Astrocyte (in vitro differentiated cells and primary cell): ENCODE results near the gene SPATA2. TPM values are rescaled to one million over a fixed set of nuclear protein-coding genes. Genes with fewer than 3 reads are reported as not detected.
"Not testable (repeated sequence)": the region's sequence is repeated elsewhere in the genome, so short reads cannot be mapped to it uniquely, and the experiment has no call there.

ENCODE experiments used
- DNase-seq: peaks from one replicate; pipeline ENCODE4 v3.0.0-alpha.2; 2010; ENCODE audit warnings: low read depth
- FAIRE-seq: peaks from 2 replicates; lab custom pipeline; 2011; peaks lifted over from hg19 to GRCh38; lab: Jason Lieb, UNC
- H2AFZ ChIP-seq: 2 replicates; pipeline ENCODE4 v1.6.0; 2012; ENCODE audit warnings: low read depth, low read length, inconsistent platforms
- H3K27ac ChIP-seq: 2 replicates; pipeline ENCODE4 v1.5.1; 2011; ENCODE audit warnings: low read depth, low read length, inconsistent platforms
- H3K27me3 ChIP-seq: 2 replicates; pipeline ENCODE4 v1.6.0; 2011; ENCODE audit warnings: low read length, inconsistent platforms; ENCODE audit not compliant: insufficient read depth
- H3K36me3 ChIP-seq: 2 replicates; pipeline ENCODE4 v1.5.1; 2011; ENCODE audit warnings: low read length, inconsistent platforms; ENCODE audit not compliant: insufficient read depth
- H3K4me1 ChIP-seq: 2 replicates; pipeline ENCODE4 v1.5.1; 2011; ENCODE audit warnings: low read length, inconsistent platforms; ENCODE audit not compliant: insufficient read depth
- H3K4me2 ChIP-seq: 2 replicates; pipeline ENCODE4 v1.6.0; 2012; ENCODE audit warnings: low read length, inconsistent platforms
- H3K4me3 ChIP-seq: 2 replicates; pipeline ENCODE4 v1.5.1; 2011; ENCODE audit warnings: low read depth, mild to moderate bottlenecking, low read length, inconsistent platforms; ENCODE audit not compliant: insufficient read depth
- H3K79me2 ChIP-seq: 2 replicates; pipeline ENCODE4 v1.6.0; 2012; ENCODE audit warnings: mild to moderate bottlenecking, low read length, inconsistent platforms; ENCODE audit not compliant: insufficient read depth
- H3K9ac ChIP-seq: 2 replicates; pipeline ENCODE4 v1.6.0; 2012; ENCODE audit warnings: mild to moderate bottlenecking, low read length, inconsistent platforms
- H3K9me3 ChIP-seq: 2 replicates; pipeline ENCODE4 v1.5.1; 2012; ENCODE audit warnings: low read depth, mild to moderate bottlenecking, low read length, inconsistent platforms; ENCODE audit not compliant: insufficient read depth
- H4K20me1 ChIP-seq: 2 replicates; pipeline ENCODE4 v1.6.0; 2012; ENCODE audit warnings: low read length, inconsistent platforms; ENCODE audit not compliant: insufficient read depth
- H3K27ac Mint-ChIP-seq: one replicate; pipeline ENCODE4 v1.8.0; 2021; ENCODE audit warnings: mild to moderate bottlenecking, mixed read lengths; ENCODE audit not compliant: unreplicated experiment
- H3K27me3 Mint-ChIP-seq: one replicate; pipeline ENCODE4 v1.8.0; 2021; ENCODE audit warnings: low read depth, mixed read lengths; ENCODE audit not compliant: unreplicated experiment
- H3K36me3 Mint-ChIP-seq: one replicate; pipeline ENCODE4 v1.8.0; 2021; ENCODE audit warnings: low read depth, mixed read lengths; ENCODE audit not compliant: unreplicated experiment
- H3K4me1 Mint-ChIP-seq: one replicate; pipeline ENCODE4 v1.8.0; 2021; ENCODE audit warnings: low read depth, mixed read lengths; ENCODE audit not compliant: unreplicated experiment
- H3K4me3 Mint-ChIP-seq: one replicate; pipeline ENCODE4 v1.8.0; 2021; ENCODE audit warnings: mild to moderate bottlenecking, moderate library complexity, mixed read lengths; ENCODE audit not compliant: unreplicated experiment
- H3K9me3 Mint-ChIP-seq: one replicate; pipeline ENCODE4 v1.8.0; 2021; ENCODE audit warnings: mild to moderate bottlenecking, mixed read lengths; ENCODE audit not compliant: unreplicated experiment
- EZH2 ChIP-seq: IDR thresholded peaks from 2 replicates; pipeline ENCODE4 v1.6.1; 2012; ENCODE audit warnings: mild to moderate bottlenecking, low read length, inconsistent platforms; ENCODE audit not compliant: insufficient read depth
- total RNA-seq: library from RNA; stranded (reverse); gene quantifications from 2 replicates; pipeline ENCODE4 v1.2.1, GENCODE V29; 2021
- TF ChIP-seq, protein P1 (sequence below): IDR thresholded peaks from 2 replicates; pipeline ENCODE4 v1.5.1; 2011; ENCODE audit warnings: low read depth, mild to moderate bottlenecking, inconsistent platforms, low read length, moderate library complexity; ENCODE audit not compliant: insufficient read depth

Gene SPATA2
- total RNA-seq, 1 donor from 2014 or later: 7.3 TPM

DNA sequence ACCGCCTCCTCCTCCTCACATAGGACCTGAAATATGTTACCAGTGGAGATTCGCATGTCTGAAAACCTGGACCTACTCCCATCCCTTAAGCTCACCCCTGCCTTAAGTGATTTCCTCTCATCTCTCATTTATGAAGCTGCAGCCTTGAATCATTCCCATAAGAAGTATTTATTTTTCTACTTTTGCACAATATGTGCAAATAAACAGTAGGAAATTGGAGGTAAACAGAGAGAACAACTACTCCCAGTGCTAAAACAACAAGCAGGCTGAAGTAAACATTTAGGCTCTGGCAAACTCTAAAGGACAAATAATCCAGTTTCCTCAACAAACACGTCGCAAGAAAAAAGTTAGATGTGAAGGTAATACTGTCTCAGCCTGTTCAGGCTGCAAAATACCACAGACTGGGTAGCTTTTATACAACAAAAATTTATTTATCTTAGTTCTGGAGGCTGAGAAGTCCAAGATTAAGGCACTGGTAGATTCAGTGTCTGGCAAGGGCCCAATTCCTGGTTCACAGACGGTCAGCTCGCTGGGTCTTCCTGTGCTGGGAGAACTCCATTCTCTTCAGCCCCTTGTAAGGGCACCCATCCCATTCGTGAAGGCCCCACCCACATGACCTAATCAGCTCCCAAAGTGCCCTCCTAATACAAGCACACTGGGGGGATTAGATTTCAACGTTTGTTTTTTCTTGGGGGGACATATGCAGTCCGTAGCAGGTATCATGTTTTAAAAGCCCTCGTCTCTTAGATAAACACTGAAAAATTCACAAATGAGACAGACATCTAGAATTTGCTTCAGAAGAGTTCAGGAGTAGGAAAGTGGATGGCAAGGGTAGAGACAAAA lies 15.6 kb downstream of the SPATA2 start:
- no peaks in the 10 kb centered on the region for H3K9me3 Mint-ChIP-seq
- H3K4me2 ChIP-seq: no peak overlapping the region
- no peaks in the 10 kb centered on the region for H3K9me3 ChIP-seq
- H3K4me1 ChIP-seq: no peaks in the 10 kb centered on the region
- H3K27me3 ChIP-seq: no peaks in the 10 kb centered on the region
- H2AFZ ChIP-seq: no peak overlapping the region
- H3K36me3 ChIP-seq: peaks cover 6% of the 10 kb centered on the region
- no peaks in the 10 kb centered on the region for H3K36me3 Mint-ChIP-seq
- no peak overlapping the region for H3K27ac Mint-ChIP-seq
- no peak overlapping the region for H3K4me3 Mint-ChIP-seq
- no peak overlapping the region for H3K9ac ChIP-seq
- peaks cover 12% of the 10 kb centered on the region for H4K20me1 ChIP-seq
- H3K27ac ChIP-seq: no peak overlapping the region
- DNase-seq: no peak
- no peak for FAIRE-seq
- H3K27me3 Mint-ChIP-seq: no peaks in the 10 kb centered on the region
- no peaks in the 10 kb centered on the region for H3K4me1 Mint-ChIP-seq
- no peak overlapping the region for H3K4me3 ChIP-seq
- TF ChIP-seq, protein P1, sequence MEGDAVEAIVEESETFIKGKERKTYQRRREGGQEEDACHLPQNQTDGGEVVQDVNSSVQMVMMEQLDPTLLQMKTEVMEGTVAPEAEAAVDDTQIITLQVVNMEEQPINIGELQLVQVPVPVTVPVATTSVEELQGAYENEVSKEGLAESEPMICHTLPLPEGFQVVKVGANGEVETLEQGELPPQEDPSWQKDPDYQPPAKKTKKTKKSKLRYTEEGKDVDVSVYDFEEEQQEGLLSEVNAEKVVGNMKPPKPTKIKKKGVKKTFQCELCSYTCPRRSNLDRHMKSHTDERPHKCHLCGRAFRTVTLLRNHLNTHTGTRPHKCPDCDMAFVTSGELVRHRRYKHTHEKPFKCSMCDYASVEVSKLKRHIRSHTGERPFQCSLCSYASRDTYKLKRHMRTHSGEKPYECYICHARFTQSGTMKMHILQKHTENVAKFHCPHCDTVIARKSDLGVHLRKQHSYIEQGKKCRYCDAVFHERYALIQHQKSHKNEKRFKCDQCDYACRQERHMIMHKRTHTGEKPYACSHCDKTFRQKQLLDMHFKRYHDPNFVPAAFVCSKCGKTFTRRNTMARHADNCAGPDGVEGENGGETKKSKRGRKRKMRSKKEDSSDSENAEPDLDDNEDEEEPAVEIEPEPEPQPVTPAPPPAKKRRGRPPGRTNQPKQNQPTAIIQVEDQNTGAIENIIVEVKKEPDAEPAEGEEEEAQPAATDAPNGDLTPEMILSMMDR: no peak
- no peak for TF ChIP-seq EZH2
- no peaks in the 10 kb centered on the region for H3K79me2 ChIP-seq

DNA sequence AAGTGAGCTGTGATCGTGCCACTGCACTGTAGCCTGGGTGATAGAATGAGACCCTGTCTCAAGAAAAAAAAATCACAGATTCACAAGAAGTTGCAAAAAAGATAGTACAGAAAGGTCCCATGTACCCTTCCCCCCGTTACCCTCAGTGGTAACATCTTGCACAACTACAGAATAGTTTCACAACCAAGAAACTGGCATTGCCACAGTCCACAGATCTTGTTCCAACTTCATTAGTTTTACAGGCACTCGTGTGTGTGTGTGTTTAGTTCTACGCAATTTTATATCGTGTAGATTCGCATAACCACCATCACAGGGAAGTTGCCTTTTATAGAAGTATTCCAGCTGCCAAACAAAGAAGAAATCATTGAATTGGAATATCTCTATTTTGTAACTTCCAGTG lies 19.1 kb downstream of the SPATA2 start:
- Histone ChIP-seq H3K9ac (no peak overlapping the region), H3K4me1 (peaks cover 8% of the 10 kb centered on the region), H3K4me3 (no peak overlapping the region), H3K36me3 (no peaks in the 10 kb centered on the region), H4K20me1 (no peaks in the 10 kb centered on the region), H2AFZ (no peak overlapping the region), H3K4me2 (no peak overlapping the region), H3K27me3 (no peaks in the 10 kb centered on the region), H3K9me3 (no peaks in the 10 kb centered on the region), H3K79me2 (no peaks in the 10 kb centered on the region), H3K27ac (no peak overlapping the region)
- no peaks in the 10 kb centered on the region for H3K36me3 Mint-ChIP-seq
- no peaks in the 10 kb centered on the region for H3K27me3 Mint-ChIP-seq
- peaks cover 13% of the 10 kb centered on the region for H3K4me1 Mint-ChIP-seq
- TF ChIP-seq, protein P1: no peak
- no peak for TF ChIP-seq EZH2
- FAIRE-seq: no peak
- H3K27ac Mint-ChIP-seq: no peak overlapping the region
- no peak for DNase-seq
- no peak overlapping the region for H3K4me3 Mint-ChIP-seq
- no peaks in the 10 kb centered on the region for H3K9me3 Mint-ChIP-seq

DNA sequence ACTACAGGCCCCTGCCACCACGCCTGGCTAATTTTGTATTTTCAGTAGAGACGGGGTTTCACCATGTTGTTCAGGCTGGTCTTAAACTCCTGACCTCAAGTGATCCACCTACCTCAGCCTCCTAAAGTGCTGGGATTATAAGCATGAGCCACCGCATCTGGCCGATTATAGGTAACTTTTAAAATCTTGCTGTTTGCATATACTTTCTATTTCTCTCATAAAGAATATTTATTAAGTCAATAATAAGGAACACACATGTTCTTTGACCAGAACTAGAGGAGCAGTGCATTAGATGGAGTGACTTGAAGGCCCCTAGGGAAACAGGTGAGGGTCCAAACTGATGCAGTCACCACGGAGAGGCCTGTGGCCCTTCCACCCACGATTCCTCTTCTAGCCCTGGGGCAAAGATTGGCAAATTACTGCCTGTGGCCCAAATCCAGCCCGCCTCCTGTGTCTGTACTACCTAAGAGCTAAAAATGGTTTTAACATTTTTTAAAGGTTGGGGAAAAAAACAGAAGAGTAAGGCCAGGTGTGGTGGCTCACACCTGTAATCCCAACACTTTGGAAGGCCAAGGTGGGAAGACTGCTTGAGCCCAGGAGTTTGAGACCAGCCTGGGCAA lies 19.7 kb downstream of the SPATA2 start:
- H3K9me3 Mint-ChIP-seq, H3K27ac ChIP-seq, H3K4me3 ChIP-seq, H3K27me3 ChIP-seq, FAIRE-seq, H4K20me1 ChIP-seq, H3K9ac ChIP-seq, H2AFZ ChIP-seq, H3K4me2 ChIP-seq, H3K27ac Mint-ChIP-seq, H3K36me3 Mint-ChIP-seq, H3K36me3 ChIP-seq, H3K27me3 Mint-ChIP-seq, H3K4me3 Mint-ChIP-seq, H3K9me3 ChIP-seq, DNase-seq, H3K79me2 ChIP-seq: not testable (repeated sequence)
- peaks cover 14% of the 10 kb centered on the region for H3K4me1 ChIP-seq
- H3K4me1 Mint-ChIP-seq: peaks cover 16% of the 10 kb centered on the region
